ENCODE data around the gene ZDHHC12. TPM values are rescaled to one million over a fixed set of nuclear protein-coding genes. Genes with fewer than 3 reads are reported as not detected.
A peak's percentile ranks its signal among the peaks of the same experiment; 100 is the strongest.

The ZDHHC12 gene
- total and polyA plus RNA-seq, 2 of the 13 experiments (the other 11 are each of a cell fraction or from before 2014, with no cell fraction given): 25.4 to 28.0 TPM

DNA sequence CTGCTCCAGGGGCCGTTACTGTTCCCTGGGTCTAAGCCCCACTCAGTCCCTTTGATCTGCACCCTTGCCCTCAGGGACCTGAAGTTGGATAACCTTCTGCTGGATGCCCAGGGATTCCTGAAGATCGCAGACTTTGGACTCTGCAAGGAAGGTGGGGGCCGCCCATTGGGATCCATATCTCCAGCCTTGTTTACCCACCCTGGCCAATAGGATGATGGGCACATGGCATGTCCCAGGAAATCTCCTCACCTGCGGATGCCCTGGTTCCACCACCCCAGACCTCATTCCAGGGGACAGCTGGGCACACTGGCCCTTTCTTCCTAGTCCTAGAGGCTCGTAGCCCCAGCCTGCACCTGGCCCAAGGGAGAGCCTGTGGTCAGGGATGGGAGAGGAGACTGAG, 5.5 kb downstream of the ZDHHC12 start (continued):
- TF ChIP-seq, protein P1, sequence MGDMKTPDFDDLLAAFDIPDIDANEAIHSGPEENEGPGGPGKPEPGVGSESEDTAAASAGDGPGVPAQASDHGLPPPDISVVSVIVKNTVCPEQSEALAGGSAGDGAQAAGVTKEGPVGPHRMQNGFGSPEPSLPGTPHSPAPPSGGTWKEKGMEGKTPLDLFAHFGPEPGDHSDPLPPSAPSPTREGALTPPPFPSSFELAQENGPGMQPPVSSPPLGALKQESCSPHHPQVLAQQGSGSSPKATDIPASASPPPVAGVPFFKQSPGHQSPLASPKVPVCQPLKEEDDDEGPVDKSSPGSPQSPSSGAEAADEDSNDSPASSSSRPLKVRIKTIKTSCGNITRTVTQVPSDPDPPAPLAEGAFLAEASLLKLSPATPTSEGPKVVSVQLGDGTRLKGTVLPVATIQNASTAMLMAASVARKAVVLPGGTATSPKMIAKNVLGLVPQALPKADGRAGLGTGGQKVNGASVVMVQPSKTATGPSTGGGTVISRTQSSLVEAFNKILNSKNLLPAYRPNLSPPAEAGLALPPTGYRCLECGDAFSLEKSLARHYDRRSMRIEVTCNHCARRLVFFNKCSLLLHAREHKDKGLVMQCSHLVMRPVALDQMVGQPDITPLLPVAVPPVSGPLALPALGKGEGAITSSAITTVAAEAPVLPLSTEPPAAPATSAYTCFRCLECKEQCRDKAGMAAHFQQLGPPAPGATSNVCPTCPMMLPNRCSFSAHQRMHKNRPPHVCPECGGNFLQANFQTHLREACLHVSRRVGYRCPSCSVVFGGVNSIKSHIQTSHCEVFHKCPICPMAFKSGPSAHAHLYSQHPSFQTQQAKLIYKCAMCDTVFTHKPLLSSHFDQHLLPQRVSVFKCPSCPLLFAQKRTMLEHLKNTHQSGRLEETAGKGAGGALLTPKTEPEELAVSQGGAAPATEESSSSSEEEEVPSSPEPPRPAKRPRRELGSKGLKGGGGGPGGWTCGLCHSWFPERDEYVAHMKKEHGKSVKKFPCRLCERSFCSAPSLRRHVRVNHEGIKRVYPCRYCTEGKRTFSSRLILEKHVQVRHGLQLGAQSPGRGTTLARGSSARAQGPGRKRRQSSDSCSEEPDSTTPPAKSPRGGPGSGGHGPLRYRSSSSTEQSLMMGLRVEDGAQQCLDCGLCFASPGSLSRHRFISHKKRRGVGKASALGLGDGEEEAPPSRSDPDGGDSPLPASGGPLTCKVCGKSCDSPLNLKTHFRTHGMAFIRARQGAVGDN (CRISPR knock-in tag; IDR thresholded peaks at IDR 0.05): peak; percentile 15; the same call in 1 of the 2 replicates

DNA sequence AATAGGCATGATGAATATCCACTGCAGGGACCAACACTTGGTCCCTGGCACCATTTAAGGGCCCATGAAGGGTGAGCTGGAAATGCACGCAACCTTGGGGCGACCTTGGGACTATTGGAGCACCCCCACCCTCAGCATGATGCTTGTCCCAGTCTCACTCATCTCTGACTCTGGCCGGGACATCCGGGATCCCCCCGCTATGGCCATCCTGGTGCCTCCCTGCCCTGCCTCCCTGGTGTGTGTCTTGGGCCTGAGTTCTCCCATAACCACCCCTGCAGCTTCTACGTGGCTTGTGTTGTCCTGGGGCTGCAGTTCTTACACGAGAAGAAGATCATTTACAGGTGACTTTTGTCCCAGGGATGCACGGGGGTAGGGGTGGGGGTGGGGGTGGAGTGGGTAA, 5.9 kb downstream of the ZDHHC12 start:
- DNase-seq (ENCODE audit: low spot score) (no peak), FAIRE-seq (no peak), ATAC-seq (no peak; the same call in 2 of the 3 replicates)
- Histone ChIP-seq H3K9ac (ENCODE audit: insufficient read depth, low read depth, low read length) (no peak overlapping the region), H3K4me2 (ENCODE audit: low read depth, low read length) (no peak overlapping the region), H3K27ac (ENCODE audit: extremely low read length, insufficient read depth, low read length) (peak overlapping the region; percentile 38), H3K4me1 (ENCODE audit: insufficient read depth, low read length) (peaks cover 16% of the 10 kb centered on the region), H2AFZ (ENCODE audit: low read length) (no peak overlapping the region), H3K4me3 (replicated peaks in 1 of 3; ENCODE audit: insufficient read depth in 1 of 3, low read depth in 2 of 3, low read length in 3 of 3) (no peak overlapping the region), H3K79me2 (ENCODE audit: insufficient read depth, low read length) (no peaks in the 10 kb centered on the region), H3K36me3 (replicated peaks in 1 of 2; ENCODE audit: control insufficient read depth in 1 of 2, insufficient read depth in 2 of 2, low read length in 2 of 2) (peaks cover 7 to 19% of the 10 kb centered on the region in 2 experiments; a peak in 3 of 5 replicates), H4K20me1 (ENCODE audit: insufficient read depth, low read length) (no peaks in the 10 kb centered on the region), H3K27me3 (ENCODE audit: control insufficient read depth in 1 of 2, insufficient read depth in 2 of 2, low read length in 2 of 2) (no peaks in the 10 kb centered on the region), H3K9me3 (ENCODE audit: low read length) (no peaks in the 10 kb centered on the region)
- CTCF ChIA-PET (ENCODE audit: low intra/inter-chr PET ratio, low total read pairs): no interaction called here
- POLR2A ChIA-PET: interaction anchor here (0.6 kb wide), 1 partner anchor 23 kb away, joined by 3 read pairs; no protein-coding TSS in a partner anchor
- intact Hi-C loops (cut with micrococcal nuclease; ENCODE audit: unreplicated experiment) (no loop called here), in situ Hi-C loops (cut with HindIII; ENCODE audit: extremely low pct_ligation_motif_present, low pct_unique_long_range_greater_than_20kb) (no loop called here)
- 61% methylated on average over 8 of the region's 8 CpGs for WGBS (ENCODE audit: low lambda C conversion rate)
- TF ChIP-seq JUND (CRISPR knock-in tag; IDR thresholded peaks at IDR 0.05): no peak
- TF ChIP-seq AHR (CRISPR knock-in tag; IDR thresholded peaks at IDR 0.05): no peak
- TF ChIP-seq ZNF607 (CRISPR knock-in tag; IDR thresholded peaks at IDR 0.05; ENCODE audit: borderline replicate concordance): no peak
- no peak for TF ChIP-seq MIXL1 (CRISPR knock-in tag; IDR thresholded peaks at IDR 0.05)
- TF ChIP-seq KLF16 (CRISPR knock-in tag; IDR thresholded peaks at IDR 0.05): no peak
- no peak for TF ChIP-seq SMC3 (IDR thresholded peaks at IDR 0.05; ENCODE audit: low read length)
- no peak for TF ChIP-seq ZNF670 (CRISPR knock-in tag; IDR thresholded peaks at IDR 0.05; ENCODE audit: borderline replicate concordance)
- TF ChIP-seq, protein P2, sequence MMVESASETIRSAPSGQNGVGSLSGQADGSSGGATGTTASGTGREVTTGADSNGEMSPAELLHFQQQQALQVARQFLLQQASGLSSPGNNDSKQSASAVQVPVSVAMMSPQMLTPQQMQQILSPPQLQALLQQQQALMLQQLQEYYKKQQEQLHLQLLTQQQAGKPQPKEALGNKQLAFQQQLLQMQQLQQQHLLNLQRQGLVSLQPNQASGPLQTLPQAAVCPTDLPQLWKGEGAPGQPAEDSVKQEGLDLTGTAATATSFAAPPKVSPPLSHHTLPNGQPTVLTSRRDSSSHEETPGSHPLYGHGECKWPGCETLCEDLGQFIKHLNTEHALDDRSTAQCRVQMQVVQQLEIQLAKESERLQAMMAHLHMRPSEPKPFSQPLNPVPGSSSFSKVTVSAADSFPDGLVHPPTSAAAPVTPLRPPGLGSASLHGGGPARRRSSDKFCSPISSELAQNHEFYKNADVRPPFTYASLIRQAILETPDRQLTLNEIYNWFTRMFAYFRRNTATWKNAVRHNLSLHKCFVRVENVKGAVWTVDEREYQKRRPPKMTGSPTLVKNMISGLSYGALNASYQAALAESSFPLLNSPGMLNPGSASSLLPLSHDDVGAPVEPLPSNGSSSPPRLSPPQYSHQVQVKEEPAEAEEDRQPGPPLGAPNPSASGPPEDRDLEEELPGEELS (CRISPR knock-in tag; IDR thresholded peaks at IDR 0.05): no peak
- TF ChIP-seq RXRB (CRISPR knock-in tag; IDR thresholded peaks at IDR 0.05; ENCODE audit: borderline replicate concordance): no peak
- TF ChIP-seq BCL6 (CRISPR knock-in tag; IDR thresholded peaks at IDR 0.05): no peak
- TF ChIP-seq SIN3B (IDR thresholded peaks at IDR 0.05; ENCODE audit: low read length): no peak
- TF ChIP-seq, protein P3, sequence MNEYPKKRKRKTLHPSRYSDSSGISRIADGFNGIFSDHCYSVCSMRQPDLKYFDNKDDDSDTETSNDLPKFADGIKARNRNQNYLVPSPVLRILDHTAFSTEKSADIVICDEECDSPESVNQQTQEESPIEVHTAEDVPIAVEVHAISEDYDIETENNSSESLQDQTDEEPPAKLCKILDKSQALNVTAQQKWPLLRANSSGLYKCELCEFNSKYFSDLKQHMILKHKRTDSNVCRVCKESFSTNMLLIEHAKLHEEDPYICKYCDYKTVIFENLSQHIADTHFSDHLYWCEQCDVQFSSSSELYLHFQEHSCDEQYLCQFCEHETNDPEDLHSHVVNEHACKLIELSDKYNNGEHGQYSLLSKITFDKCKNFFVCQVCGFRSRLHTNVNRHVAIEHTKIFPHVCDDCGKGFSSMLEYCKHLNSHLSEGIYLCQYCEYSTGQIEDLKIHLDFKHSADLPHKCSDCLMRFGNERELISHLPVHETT (CRISPR knock-in tag; conservative IDR thresholded peaks at IDR 0.05): no peak
- no peak for TF ChIP-seq SKI (IDR thresholded peaks at IDR 0.05; ENCODE audit: partially characterized antibody)
- no peak for TF ChIP-seq PHB2 (IDR thresholded peaks at IDR 0.05; ENCODE audit: partially characterized antibody)
- no peak for TF ChIP-seq ZFAT (CRISPR knock-in tag; conservative IDR thresholded peaks at IDR 0.05)
- BruUV-seq (replicated peaks): no TSS peak

Data from HepG2 (cell line).